ENCODE data around the gene MEN1.

DNA sequence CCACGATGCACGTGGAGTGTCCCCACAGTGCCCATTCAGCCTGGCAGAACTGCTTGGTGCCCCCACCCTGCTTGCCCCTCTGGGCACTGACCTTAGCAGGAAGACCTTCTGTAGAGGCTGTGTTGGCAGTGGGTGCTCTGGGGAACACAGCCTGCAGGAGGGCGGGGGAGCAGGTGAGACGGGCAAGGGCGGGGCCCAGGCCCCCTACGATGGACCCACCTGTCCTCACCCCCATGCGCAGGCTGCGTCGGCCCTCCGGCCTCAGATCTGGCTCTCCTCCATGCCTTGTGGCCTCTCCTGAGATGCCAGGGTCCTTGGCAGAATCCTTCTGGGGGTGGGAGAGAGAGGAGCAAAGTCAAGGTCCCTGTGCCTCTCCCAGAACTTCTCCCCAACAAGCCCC, 23.2 kb upstream of the MEN1 start:
- no peak for TF ChIP-seq POLR2A (IDR thresholded peaks at IDR 0.05; ENCODE audit: low read depth, low read length)
- TF ChIP-seq TAF1 (IDR thresholded peaks at IDR 0.05; ENCODE audit: low read depth, low read length), result no peak
- TF ChIP-seq POLR2AphosphoS5 (IDR thresholded peaks at IDR 0.05; ENCODE audit: low read depth, low read length), result no peak
- no peak for TF ChIP-seq PAX5 (IDR thresholded peaks at IDR 0.05; ENCODE audit: insufficient read depth, low read length, severe bottlenecking)
